Central memory CD8-positive, alpha-beta T cell (primary cell): Measurements from ENCODE around the gene IQSEC3.
"Not testable (repeated sequence)": the region's sequence is repeated elsewhere in the genome, so short reads cannot be mapped to it uniquely, and the experiment has no call there.

ENCODE experiments used
- ATAC-seq: fragments of 150-1000 bp; cut with Tn5 transposase; replicated peaks from 2 replicates; pipeline ENCODE4 v1.10.0; 2022; ENCODE audit warnings: mild to moderate bottlenecking, moderate FRiP score, moderate number of reproducible peaks; ENCODE audit not compliant: poor library complexity, severe bottlenecking; ENCODE audit errors: extremely low read depth
- DNase-seq, 2 donors: peaks; one replicate each; pipeline ENCODE4 v3.0.0; 2021; ENCODE audit warnings: low spot score in 2 of 2
- H3K27ac Mint-ChIP-seq: one replicate; pipeline ENCODE4 v1.8.0; 2022; ENCODE audit warnings: low read depth, mild to moderate bottlenecking, moderate library complexity, mixed read lengths
- H3K27me3 Mint-ChIP-seq: one replicate; pipeline ENCODE4 v1.8.0; 2022; ENCODE audit warnings: mixed read lengths
- H3K36me3 Mint-ChIP-seq: one replicate; pipeline ENCODE4 v1.8.0; 2022; ENCODE audit warnings: mild to moderate bottlenecking, moderate library complexity, mixed read lengths; ENCODE audit not compliant: insufficient read depth
- H3K4me1 Mint-ChIP-seq: one replicate; pipeline ENCODE4 v1.8.0; 2022; ENCODE audit warnings: mixed read lengths
- H3K4me3 Mint-ChIP-seq: one replicate; pipeline ENCODE4 v1.8.0; 2022; ENCODE audit warnings: mild to moderate bottlenecking, moderate library complexity, mixed read lengths
- H3K9me3 Mint-ChIP-seq: one replicate; pipeline ENCODE4 v1.8.0; 2022; ENCODE audit warnings: mixed read lengths

IQSEC3 gene

DNA sequence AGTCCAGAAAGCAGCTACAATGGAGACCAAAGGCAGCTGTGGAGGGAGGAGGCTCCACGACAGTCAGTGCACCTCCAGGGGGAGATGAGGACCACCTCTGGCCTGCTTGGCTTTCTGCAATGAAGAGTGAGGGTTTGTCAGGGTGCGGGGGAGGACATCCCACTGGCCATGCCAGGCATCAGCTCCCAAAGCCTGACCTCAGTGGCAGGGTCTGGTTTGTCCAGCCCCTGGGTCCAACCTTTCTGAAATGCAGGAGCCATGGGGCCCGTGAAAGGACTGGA, 112.2 kb downstream of the IQSEC3 start:
- no peak overlapping the region for H3K4me3 Mint-ChIP-seq
- H3K9me3 Mint-ChIP-seq: no peaks in the 10 kb centered on the region
- H3K27ac Mint-ChIP-seq: no peak overlapping the region
- no peak for ATAC-seq
- DNase-seq: no peak
- H3K27me3 Mint-ChIP-seq: peaks cover 41% of the 10 kb centered on the region
- peaks cover 8% of the 10 kb centered on the region for H3K4me1 Mint-ChIP-seq
- peaks cover 2% of the 10 kb centered on the region for H3K36me3 Mint-ChIP-seq

DNA sequence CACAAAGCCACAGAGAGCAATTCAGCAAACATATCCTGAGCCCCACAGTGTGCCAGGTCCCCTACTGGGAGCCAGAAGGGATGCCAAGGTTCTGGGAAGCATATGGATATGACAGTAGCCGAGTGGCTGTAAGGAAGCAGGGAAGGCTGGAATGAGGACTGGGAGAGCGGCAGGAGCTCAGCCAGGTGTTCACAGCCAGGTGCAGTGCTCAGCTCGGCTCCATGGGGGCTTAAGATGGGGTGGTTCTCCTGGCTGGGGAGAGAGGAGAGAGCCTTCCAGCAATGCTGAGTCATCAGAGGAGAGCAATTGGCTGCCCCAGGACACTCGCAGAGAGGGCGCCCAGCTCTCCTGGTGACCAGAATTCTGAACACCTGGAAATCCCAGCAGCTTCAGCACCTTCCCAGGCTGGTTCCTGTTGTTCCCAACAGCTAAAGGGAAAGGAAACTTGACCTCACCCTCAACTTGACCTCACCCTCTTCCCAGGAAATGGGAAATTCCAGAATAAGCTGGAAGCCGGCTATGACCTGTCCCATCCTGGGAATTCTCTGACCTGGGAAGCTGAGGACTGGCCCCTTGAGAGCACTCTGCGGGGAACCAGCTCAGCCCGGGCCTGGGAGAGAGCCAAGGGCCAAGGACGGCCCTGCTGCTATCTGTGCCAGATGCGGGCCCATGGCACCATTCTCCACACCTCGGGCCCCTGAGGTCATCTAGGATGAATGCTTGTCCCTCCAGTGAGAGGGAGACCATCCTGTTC, 112.7 kb downstream of the IQSEC3 start:
- H3K4me1 Mint-ChIP-seq: peaks cover 8% of the 10 kb centered on the region
- H3K27me3 Mint-ChIP-seq: peaks cover 40% of the 10 kb centered on the region
- ATAC-seq (no peak), DNase-seq (no peak)
- no peak overlapping the region for H3K27ac Mint-ChIP-seq
- H3K9me3 Mint-ChIP-seq: no peaks in the 10 kb centered on the region
- H3K4me3 Mint-ChIP-seq: no peak overlapping the region
- H3K36me3 Mint-ChIP-seq: peaks cover 2% of the 10 kb centered on the region

DNA sequence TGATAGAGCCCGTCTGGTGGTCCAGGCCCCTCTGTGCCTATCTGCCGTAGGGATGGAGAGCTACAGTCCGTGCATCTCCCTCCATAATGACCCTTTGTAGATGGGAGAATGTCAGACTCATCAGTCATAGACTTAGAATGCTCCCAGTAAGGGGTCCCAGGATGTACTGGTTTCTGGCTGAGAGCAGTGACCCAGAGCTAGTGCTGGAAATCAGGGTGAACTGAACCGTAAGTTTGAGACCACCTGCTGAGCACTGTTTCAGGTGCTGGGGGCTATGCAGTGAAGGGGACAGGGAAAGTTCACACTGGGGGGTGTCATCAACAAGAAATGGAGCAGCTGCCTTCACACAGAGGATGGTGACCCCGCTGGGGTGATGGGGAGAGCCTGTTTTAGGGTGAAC, 113.3 kb downstream of the IQSEC3 start:
- H3K4me1 Mint-ChIP-seq: peaks cover 8% of the 10 kb centered on the region

DNA sequence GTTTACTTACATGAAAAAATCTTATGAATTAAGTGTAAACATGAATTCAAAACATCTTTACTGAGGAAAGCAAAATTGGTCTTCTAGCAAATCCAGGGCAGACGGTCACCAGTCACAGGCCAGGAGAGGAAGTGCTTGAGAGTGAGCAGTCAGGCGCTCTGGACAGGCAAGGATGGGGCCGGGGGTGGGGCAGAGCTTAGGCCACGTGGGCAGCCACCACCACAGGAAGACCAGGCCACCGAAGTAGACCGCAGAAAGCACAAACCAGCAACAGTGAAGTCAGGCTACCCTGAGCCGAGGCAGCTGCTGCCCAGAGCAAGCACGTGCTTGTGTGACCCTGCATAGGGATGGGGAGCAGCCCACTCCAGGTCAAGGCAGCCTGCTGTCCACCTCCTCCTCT, 113.9 kb downstream of the IQSEC3 start:
- Mint-ChIP-seq H3K9me3 (no peaks in the 10 kb centered on the region), H3K4me3 (no peak overlapping the region), H3K4me1 (peaks cover 8% of the 10 kb centered on the region), H3K27me3 (peaks cover 40% of the 10 kb centered on the region), H3K27ac (no peak overlapping the region), H3K36me3 (peaks cover 2% of the 10 kb centered on the region)
- ATAC-seq: no peak
- DNase-seq: no peak

More for the DNA sequence above, 113.3 kb downstream of the IQSEC3 start:
- no peak for DNase-seq
- Mint-ChIP-seq H3K9me3 (no peaks in the 10 kb centered on the region), H3K36me3 (peaks cover 2% of the 10 kb centered on the region), H3K27me3 (peaks cover 40% of the 10 kb centered on the region), H3K27ac (no peak overlapping the region), H3K4me3 (no peak overlapping the region)
- no peak for ATAC-seq

DNA sequence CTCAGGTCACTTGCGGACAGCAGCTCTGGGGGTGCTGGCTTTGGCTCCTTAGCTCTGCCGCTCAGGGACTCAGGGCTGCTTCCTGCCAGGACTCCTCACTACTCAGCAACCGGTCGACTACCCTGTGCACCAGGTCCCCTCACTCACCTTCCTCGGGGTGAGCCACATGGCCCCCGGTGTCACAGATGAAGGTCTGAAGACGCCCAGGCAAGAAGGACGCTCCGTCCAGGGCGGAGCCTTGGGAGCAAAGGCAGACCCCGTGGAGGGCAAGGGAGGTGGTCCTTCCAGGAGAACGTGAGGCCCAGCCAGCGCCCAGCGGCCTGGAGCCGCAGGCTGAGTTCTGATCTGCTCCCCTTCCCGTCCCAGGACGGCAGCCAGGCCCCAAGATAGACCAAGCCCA, 115.4 kb downstream of the IQSEC3 start:
- Mint-ChIP-seq H3K36me3 (no peaks in the 10 kb centered on the region), H3K4me1 (peaks cover 8% of the 10 kb centered on the region), H3K9me3 (no peaks in the 10 kb centered on the region), H3K4me3 (no peak overlapping the region), H3K27me3 (peaks cover 49% of the 10 kb centered on the region), H3K27ac (no peak overlapping the region)
- ATAC-seq (no peak), DNase-seq (no peak)

DNA sequence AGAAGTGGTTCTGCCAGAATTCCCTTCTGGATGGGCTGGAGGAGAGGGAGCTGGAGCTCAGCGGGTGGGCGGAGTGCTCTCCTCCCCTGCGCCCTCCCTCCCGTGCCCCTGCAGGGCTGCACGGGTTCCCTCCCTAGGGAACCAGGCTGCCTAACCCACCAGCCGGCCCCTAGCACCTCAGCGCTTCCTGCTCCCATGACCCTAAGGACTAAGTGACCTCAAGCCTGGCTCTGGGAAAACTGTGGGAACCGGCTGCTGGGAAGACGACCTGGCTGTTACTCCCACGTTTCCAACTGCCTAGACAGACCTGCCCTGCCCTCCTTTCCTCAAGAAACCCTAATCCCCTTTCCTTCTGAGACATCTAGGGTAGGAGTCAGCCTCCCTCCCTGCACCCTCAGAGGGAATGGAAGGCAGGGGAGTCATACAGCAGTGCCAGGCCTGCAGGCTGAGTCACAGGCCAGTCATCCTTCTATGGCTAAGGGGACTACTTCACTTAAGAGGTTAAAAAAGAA, 115.9 kb downstream of the IQSEC3 start:
- no peak for ATAC-seq
- Mint-ChIP-seq H3K27ac (no peak overlapping the region), H3K4me1 (peaks cover 8% of the 10 kb centered on the region), H3K36me3 (no peaks in the 10 kb centered on the region), H3K9me3 (no peaks in the 10 kb centered on the region), H3K27me3 (peaks cover 48% of the 10 kb centered on the region), H3K4me3 (no peak overlapping the region)
- no peak for DNase-seq

DNA sequence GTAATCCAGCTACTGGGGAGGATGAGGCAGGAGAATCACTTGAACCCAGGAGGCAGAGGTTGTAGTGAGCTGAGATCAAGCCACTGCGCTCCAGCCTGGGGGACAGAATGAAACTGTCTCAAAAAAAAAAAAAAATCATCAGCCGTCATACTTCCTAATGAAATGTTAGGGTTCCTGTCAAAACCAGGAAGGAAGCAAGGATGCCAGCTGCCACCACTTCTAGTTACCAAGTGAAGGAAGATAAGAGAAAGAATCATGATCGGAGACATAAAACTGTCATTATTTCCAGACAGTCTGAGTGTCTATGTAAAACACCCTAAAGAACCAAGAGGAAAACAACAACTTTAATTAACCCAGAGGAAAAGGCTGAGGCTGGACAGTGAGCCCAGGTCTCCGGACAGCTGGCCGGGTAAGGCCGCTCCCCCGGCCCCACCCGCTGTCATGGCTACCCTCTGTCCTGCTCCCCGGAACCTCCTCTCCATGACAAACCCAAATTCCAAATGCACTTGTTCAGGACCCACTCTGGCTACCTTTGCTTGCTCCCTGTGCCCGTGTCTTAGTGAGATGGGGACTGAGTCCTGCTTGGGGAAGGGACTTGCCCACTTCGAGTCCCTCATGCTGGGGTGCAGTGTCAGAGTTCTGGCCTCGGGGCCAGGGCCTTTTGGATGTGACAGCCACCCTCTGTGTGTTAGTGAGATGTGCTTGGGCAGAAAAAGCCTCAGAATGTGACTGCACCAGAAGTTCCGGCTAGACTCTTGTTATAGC, 118.4 kb downstream of the IQSEC3 start:
- Mint-ChIP-seq H3K36me3 (peaks cover 2% of the 10 kb centered on the region), H3K27me3 (peaks cover 39% of the 10 kb centered on the region), H3K4me1 (peaks cover 6% of the 10 kb centered on the region), H3K9me3 (no peaks in the 10 kb centered on the region), H3K27ac (no peak overlapping the region), H3K4me3 (no peak overlapping the region)
- ATAC-seq: no peak
- DNase-seq: no peak

DNA sequence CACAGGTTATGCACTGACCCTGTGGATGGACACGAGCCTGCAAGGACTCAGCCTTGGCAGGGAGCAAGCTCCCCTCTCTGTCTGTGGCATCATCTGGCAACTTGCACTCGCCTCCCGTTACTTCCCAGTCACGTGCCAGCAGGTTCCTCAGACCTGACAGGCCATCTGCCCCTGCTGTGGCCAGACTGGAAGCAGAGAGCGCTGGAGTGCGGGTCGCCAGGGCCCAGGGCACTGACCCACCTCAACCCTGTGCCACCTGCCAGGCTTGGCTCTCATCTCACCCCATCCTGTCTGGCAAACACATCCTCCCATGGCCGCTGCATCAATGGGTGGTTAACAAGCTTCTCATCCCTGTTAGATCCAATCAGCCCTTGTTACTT, 119.0 kb downstream of the IQSEC3 start:
- H3K36me3 Mint-ChIP-seq: peaks cover 2% of the 10 kb centered on the region
- H3K4me3 Mint-ChIP-seq: no peak overlapping the region
- peaks cover 42% of the 10 kb centered on the region for H3K27me3 Mint-ChIP-seq
- DNase-seq (no peak), ATAC-seq (no peak)
- H3K4me1 Mint-ChIP-seq: peaks cover under 1% of the 10 kb centered on the region
- H3K27ac Mint-ChIP-seq: no peak overlapping the region
- H3K9me3 Mint-ChIP-seq: no peaks in the 10 kb centered on the region

DNA sequence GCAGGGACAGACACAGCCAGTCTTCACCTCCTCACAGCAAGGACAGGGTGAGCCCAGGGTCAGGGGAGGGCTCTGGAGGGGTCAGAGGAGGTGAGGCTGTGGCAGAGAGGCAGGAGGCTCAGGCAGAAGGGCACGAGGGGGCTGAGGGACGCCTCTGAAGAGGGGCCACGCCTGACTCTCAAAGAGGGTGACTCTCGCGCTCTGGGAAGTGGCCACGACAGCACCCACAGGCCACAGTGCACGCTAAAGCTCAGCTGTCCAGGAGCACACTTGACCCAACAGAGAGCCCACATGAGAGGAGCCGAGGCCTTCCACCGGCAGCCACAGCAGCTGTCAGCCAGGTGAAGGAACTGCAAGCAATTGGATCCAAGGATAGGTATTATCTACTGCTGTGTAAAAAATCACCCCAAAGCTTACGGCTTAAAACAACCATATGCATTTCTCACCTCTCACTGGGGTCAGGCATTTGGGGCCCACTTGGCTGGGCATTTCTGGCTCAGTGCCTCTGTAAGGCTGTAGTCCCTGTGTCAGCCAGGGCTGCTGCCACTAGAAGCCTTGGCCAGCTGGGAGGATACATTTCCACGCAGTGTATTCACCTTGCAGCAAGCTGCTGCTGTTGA, 119.5 kb downstream of the IQSEC3 start:
- Mint-ChIP-seq H3K9me3 (no peaks in the 10 kb centered on the region), H3K4me1 (no peaks in the 10 kb centered on the region), H3K36me3 (peaks cover 2% of the 10 kb centered on the region), H3K27ac (no peak overlapping the region), H3K4me3 (no peak overlapping the region), H3K27me3 (peaks cover 46% of the 10 kb centered on the region)
- ATAC-seq (no peak), DNase-seq (no peak)

DNA sequence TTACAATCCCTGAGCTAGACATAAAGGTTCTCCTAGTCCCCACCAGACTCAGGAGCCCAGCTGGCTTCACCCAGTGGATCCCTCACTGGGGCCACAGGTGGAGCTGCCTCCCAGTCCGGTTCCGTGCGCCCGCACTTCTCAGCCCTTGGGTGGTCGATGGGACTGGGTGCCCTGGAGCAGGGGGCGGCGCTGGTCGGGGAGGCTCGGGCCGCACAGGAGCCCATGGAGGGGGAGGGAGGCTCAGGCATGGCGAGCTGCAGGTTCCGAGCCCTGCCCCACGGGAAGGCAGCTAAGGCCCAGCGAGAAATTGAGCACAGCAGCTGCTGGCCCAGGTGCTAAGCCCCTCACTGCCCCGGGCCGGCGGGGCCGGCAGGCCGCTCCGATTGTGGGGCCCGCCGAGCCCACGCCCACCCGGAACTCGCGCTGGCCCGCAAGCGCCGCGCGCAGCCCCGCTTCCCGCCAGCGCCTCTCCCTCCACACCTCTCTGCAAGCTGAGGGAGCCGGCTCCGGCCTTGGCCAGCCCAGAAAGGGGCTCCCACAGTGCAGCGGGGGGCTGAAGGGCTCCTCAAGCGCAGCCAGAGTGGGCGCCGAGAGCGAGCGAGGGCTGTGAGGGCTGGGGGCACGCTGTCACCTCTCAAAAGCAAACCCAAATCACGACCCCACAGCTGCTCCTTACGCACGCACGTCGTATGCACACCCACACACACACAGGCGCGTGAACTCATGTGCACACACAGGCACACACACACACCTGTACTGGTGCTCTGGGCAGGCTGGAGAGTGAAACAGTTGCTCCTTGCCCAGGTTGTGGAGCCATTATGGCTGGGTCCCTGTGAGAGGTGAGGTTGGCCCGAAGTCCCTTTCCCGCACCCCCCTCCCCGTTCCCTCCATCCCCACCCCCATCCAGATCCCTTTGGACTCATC, 121.7 kb downstream of the IQSEC3 start:
- not testable (repeated sequence) for H3K4me1 Mint-ChIP-seq, DNase-seq, ATAC-seq, H3K4me3 Mint-ChIP-seq, H3K36me3 Mint-ChIP-seq, H3K27ac Mint-ChIP-seq, H3K9me3 Mint-ChIP-seq
- H3K27me3 Mint-ChIP-seq: peaks cover 63% of the 10 kb centered on the region

DNA sequence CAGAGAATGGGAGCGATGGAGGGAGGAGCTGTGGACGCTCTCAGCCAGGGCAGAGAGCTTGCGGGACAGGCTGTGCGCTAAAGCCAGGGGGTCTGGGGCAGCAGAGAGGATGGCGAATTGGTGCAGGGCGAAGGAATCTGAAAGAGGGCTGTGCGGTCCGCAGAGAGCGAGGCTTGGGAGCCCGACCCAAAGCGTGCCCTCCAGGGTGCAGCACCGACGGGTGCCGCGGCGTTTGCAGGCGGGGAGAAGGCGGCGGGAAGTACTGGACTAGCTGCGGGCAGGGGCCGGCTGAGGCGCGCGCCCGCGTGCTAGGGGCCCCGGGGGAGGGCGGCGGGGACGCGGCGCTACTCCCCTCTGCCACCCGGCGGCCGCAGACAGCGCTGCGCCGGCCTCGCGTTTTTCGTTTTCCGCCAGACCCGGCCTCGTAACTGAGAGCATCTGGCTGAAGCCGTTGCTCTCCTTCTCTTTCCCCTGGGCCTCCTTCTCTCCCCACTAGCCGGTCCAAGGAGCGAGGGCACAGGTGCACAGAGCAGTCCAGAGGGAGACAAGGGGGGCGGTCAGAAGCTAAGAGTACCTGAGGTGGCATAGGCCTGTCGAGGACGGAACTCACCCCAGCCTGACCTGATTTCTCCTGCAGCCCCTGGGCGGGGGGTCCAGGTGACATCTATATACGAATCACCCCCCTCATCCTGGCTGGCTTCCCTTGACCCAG, 122.5 kb downstream of the IQSEC3 start:
- Mint-ChIP-seq H3K9me3 (no peaks in the 10 kb centered on the region), H3K4me3 (no peak overlapping the region), H3K36me3 (peaks cover 2% of the 10 kb centered on the region), H3K4me1 (no peaks in the 10 kb centered on the region), H3K27me3 (peaks cover 63% of the 10 kb centered on the region), H3K27ac (no peak overlapping the region)
- ATAC-seq (no peak), DNase-seq (no peak)

DNA sequence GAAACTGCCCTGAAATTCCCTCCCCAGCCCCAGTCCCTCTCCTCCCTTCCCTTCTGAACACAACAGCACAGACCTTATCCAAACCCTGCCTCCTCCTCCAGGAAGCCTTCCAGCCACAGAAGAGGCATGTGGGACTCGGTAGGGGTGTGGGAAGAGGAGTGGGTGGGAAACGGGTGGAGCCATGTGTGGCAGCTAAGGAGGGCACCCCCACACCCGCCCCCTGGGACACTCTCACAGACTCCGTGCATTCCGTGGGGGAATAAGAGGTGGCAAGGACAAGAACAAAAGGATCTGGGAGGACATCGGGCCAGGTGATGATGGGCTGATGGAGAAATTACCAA, 123.0 kb downstream of the IQSEC3 start:
- peaks cover 2% of the 10 kb centered on the region for H3K36me3 Mint-ChIP-seq
- H3K27me3 Mint-ChIP-seq: peaks cover 68% of the 10 kb centered on the region
- no peaks in the 10 kb centered on the region for H3K9me3 Mint-ChIP-seq
- H3K4me3 Mint-ChIP-seq: no peak overlapping the region
- no peak overlapping the region for H3K27ac Mint-ChIP-seq
- no peaks in the 10 kb centered on the region for H3K4me1 Mint-ChIP-seq
- no peak for DNase-seq
- ATAC-seq: no peak
